ENCODE results near the gene ALDOA. TPM values are rescaled to one million over a fixed set of nuclear protein-coding genes. Genes with fewer than 3 reads are reported as not detected.

ALDOA gene
- total RNA-seq, 3 donors from 2014 or later = 1,235 to 2,016 (median 1,778) TPM

- intact Hi-C loops (cut with DNase I, micrococcal nuclease) = loop anchor here in 1 of 2 donors (10.0 kb wide), 1 partner anchor 318 kb away; no protein-coding TSS in a partner anchor
- no peak for TF ChIP-seq CTCF (IDR thresholded peaks at IDR 0.05)
- Histone ChIP-seq H3K9me3 (no peaks in the 10 kb centered on the region), H3K4me1 (ENCODE audit: low read depth) (peaks cover 4% of the 10 kb centered on the region), H3K36me3 (ENCODE audit: low read depth) (no peaks in the 10 kb centered on the region), H3K4me3 (no peak within 1 kb of the TSS)
- ATAC-seq = no peak
- DNase-seq = no peak
These were observed 42.7 kb upstream of the ALDOA start, which contains the start of gene C16orf92 for GRCh38 chr16:30022887-30023286. TSS of gene C16orf92 (plus strand) at chr16:30023198. CDS start at chr16:30023341, 143 bp downstream.

GRCh38 chr16:30023586-30023985 lies 42.0 kb upstream of the ALDOA start:
- Histone ChIP-seq H3K36me3 (ENCODE audit: low read depth) (no peaks in the 10 kb centered on the region), H3K9me3 (no peaks in the 10 kb centered on the region), H3K4me1 (ENCODE audit: low read depth) (peaks cover 4% of the 10 kb centered on the region), H3K4me3 (no peak overlapping the region)
- no peak for ATAC-seq
- no peak for TF ChIP-seq CTCF (IDR thresholded peaks at IDR 0.05)
- no peak for DNase-seq
- intact Hi-C loops (cut with DNase I, micrococcal nuclease) = loop anchor here in 1 of 2 donors (10.0 kb wide), 1 partner anchor 319 kb away; no protein-coding TSS in a partner anchor

GRCh38 chr16:30024451-30024850 lies 41.1 kb upstream of the ALDOA start:
- intact Hi-C loops (cut with DNase I, micrococcal nuclease) = loop anchor here in 1 of 2 donors (10.0 kb wide), 1 partner anchor 320 kb away; no protein-coding TSS in a partner anchor
- no peaks in the 10 kb centered on the region for H3K36me3 ChIP-seq (ENCODE audit: low read depth)
- TF ChIP-seq CTCF (IDR thresholded peaks at IDR 0.05) = no peak
- peaks cover 4% of the 10 kb centered on the region for H3K4me1 ChIP-seq (ENCODE audit: low read depth)
- DNase-seq = no peak
- no peak overlapping the region for H3K4me3 ChIP-seq
- no peak for ATAC-seq
- H3K9me3 ChIP-seq = no peaks in the 10 kb centered on the region

GRCh38 chr16:30025156-30025555 lies 40.4 kb upstream of the ALDOA start:
- peaks cover 4% of the 10 kb centered on the region for H3K4me1 ChIP-seq (ENCODE audit: low read depth)
- H3K36me3 ChIP-seq (ENCODE audit: low read depth) = no peaks in the 10 kb centered on the region
- ATAC-seq = no peak
- no peak for TF ChIP-seq CTCF (IDR thresholded peaks at IDR 0.05)
- H3K4me3 ChIP-seq = no peak overlapping the region
- intact Hi-C loops (cut with DNase I, micrococcal nuclease) = loop anchor here in 1 of 2 donors (10.0 kb wide), 1 partner anchor 320 kb away; no protein-coding TSS in a partner anchor
- no peaks in the 10 kb centered on the region for H3K9me3 ChIP-seq
- DNase-seq = no peak

- Histone ChIP-seq H3K36me3 (ENCODE audit: low read depth) (no peaks in the 10 kb centered on the region), H3K9me3 (no peaks in the 10 kb centered on the region), H3K4me1 (ENCODE audit: low read depth) (peaks cover 4% of the 10 kb centered on the region), H3K4me3 (no peak overlapping the region)
- intact Hi-C loops (cut with DNase I, micrococcal nuclease) = loop anchor here in 1 of 2 donors (10.0 kb wide), 1 partner anchor 321 kb away; no protein-coding TSS in a partner anchor
- no peak for TF ChIP-seq CTCF (IDR thresholded peaks at IDR 0.05)
- ATAC-seq (no peak), DNase-seq (no peak)
These were observed 40.0 kb upstream of the ALDOA start for GRCh38 chr16:30025574-30025973.

All from mucosa of descending colon (tissue), 3 donors.